ENCODE measurements around the gene PODNL1.

DNA sequence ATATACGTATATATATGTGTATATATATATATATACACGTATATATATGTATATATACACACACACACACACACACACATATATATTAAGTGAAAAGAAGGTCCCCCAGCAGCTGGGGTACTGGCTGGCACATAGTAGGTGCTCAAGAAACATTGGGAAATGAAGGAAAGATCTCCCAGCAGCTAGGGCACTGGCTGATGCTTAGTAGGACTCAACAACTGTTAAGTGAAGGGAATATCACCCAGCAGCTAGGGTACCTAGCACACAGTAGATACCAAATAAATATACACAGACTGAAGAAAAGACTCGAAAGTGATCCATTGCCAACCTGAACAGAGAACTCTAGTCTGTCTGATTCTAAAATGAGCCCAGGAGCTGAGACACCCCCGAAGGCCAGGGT is 12.2 kb downstream of the PODNL1 start:
- no peak for TF ChIP-seq CTCF (optimal IDR thresholded peaks at IDR 0.05 in 1 of 3, IDR thresholded peaks at IDR 0.05 in 1 of 3, conservative IDR thresholded peaks at IDR 0.05 in 1 of 3; ENCODE audit: extremely low read depth in 1 of 3, insufficient read depth in 2 of 3, low read length in 3 of 3)
- no peak for TF ChIP-seq EZH2 (IDR thresholded peaks at IDR 0.05; ENCODE audit: low read length)

Measured in keratinocyte (primary cell).